ENCODE measurements around the gene IL31.

IL31 gene

DNA sequence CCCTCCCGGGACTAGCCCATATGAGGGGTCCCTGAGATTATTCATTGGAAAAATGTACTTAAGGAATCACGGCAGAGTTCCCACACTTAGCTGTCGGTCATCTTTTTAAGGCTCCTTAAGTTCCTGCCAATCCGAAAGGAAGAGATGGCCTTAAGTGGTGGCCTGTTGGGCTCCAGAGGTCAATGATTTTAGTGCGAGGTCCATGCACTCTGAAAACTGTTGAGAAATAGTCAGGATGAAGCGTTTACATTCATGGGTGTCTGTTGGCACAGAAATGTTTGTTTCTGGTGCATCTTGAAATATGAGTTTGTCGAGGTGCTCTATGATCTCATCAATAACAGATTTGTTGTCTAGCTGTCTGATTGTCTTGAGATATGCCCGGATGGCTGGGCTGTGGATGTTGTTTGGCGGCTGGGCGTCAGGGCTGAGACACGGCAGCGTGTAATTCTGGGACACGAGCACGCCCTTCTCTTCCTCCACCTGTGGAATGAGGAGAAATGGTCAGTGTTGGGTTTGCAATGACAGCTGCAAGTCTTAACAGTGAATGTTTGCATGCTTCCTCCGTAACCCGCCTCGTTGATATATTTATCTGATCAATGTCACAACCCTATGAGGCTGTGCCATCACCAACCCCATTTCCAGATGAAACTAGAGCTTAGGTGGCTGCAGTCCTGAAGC, 1.6 kb downstream of the IL31 start:
- no peak overlapping the region for H3K4me3 ChIP-seq (ENCODE audit: low read depth, low read length)
- DNase-seq (ENCODE audit: low read depth, low spot score) = no peak
- TF ChIP-seq, protein P1, sequence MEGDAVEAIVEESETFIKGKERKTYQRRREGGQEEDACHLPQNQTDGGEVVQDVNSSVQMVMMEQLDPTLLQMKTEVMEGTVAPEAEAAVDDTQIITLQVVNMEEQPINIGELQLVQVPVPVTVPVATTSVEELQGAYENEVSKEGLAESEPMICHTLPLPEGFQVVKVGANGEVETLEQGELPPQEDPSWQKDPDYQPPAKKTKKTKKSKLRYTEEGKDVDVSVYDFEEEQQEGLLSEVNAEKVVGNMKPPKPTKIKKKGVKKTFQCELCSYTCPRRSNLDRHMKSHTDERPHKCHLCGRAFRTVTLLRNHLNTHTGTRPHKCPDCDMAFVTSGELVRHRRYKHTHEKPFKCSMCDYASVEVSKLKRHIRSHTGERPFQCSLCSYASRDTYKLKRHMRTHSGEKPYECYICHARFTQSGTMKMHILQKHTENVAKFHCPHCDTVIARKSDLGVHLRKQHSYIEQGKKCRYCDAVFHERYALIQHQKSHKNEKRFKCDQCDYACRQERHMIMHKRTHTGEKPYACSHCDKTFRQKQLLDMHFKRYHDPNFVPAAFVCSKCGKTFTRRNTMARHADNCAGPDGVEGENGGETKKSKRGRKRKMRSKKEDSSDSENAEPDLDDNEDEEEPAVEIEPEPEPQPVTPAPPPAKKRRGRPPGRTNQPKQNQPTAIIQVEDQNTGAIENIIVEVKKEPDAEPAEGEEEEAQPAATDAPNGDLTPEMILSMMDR (IDR thresholded peaks at IDR 0.05; ENCODE audit: insufficient read depth, low read length, missing control alignments) = no peak
- ChIA-PET CTCF (interaction anchor here (0.6 to 1.0 kb wide), 2 partner anchors 13 to 474 kb away, joined by 3 read pairs; no protein-coding TSS in a partner anchor), POLR2A (no interaction called here)

GRCh38 chr12:122171399-122171798, 2.6 kb downstream of the IL31 start:
- CTCF ChIA-PET = interaction anchor here (1.0 kb wide), 1 partner anchor 12 kb away, joined by 3 read pairs; no protein-coding TSS in a partner anchor

DNA sequence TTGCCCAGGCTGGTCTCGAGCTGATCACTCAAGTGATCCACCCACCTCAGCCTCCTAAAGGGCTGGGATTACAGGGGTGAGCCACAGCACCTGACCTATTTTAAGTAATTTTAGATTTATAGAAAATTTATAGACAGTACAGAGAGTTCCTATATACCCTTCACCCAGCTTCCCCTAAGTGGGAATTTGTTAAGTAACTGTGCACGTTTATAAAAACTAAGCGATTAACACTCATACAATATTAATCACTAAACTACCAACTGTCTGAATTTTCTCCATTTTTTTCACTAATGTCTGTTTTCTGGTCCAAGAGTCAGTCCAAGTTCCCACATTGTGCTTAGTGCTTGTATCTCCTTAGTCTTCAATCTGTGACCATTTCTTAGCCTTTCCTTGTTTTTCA, 5.5 kb downstream of the IL31 start:
- POLR2A ChIA-PET = no interaction called here
- TF ChIP-seq, protein P1 (IDR thresholded peaks at IDR 0.05; ENCODE audit: insufficient read depth, low read length, missing control alignments) = no peak
- CTCF ChIA-PET = interaction anchor here (1.3 kb wide), 1 partner anchor 22 kb away, joined by 3 read pairs; no protein-coding TSS in a partner anchor
- H3K4me3 ChIP-seq (ENCODE audit: low read depth, low read length) = no peak overlapping the region
- no peak for DNase-seq (ENCODE audit: low read depth, low spot score)

More at GRCh38 chr12:122171399-122171798, 2.6 kb downstream of the IL31 start:
- no peak overlapping the region for H3K4me3 ChIP-seq (ENCODE audit: low read depth, low read length)
- no peak for DNase-seq (ENCODE audit: low read depth, low spot score)
- TF ChIP-seq, protein P1 (IDR thresholded peaks at IDR 0.05; ENCODE audit: insufficient read depth, low read length, missing control alignments) = no peak
- POLR2A ChIA-PET = no interaction called here

- POLR2A ChIA-PET = no interaction called here
- H3K4me3 ChIP-seq (ENCODE audit: low read depth, low read length) = no peak overlapping the region
- CTCF ChIA-PET = interaction anchor here (0.7 to 1.3 kb wide), 4 partner anchors 17 to 160 kb away, joined by 3 to 4 read pairs (median 3); no protein-coding TSS in a partner anchor
- no peak for DNase-seq (ENCODE audit: low read depth, low spot score)
- TF ChIP-seq, protein P1 (IDR thresholded peaks at IDR 0.05; ENCODE audit: insufficient read depth, low read length, missing control alignments) = no peak
Measured at GRCh38 chr12:122167356-122167925, 6.6 kb downstream of the IL31 start.

- ChIA-PET POLR2A (no interaction called here), CTCF (interaction anchor here (0.9 to 1.2 kb wide), 2 partner anchors 17 to 24 kb away, joined by 3 to 4 read pairs; no protein-coding TSS in a partner anchor)
- DNase-seq (ENCODE audit: low read depth, low spot score) = no peak
- no peak overlapping the region for H3K4me3 ChIP-seq (ENCODE audit: low read depth, low read length)
- TF ChIP-seq, protein P1 (IDR thresholded peaks at IDR 0.05; ENCODE audit: insufficient read depth, low read length, missing control alignments) = no peak
Measured at GRCh38 chr12:122166422-122167349, 7.3 kb downstream of the IL31 start.
